GM20431 (cell line): ENCODE data around the gene RFX4.

Experiments
- in situ Hi-C: fragments of 300-500 bp; cut with MseI, MboI; formaldehyde crosslinking; loops from one replicate; pipeline ENCODE4 v1.15.0; 2020; ENCODE audit warnings: low sequenced_read_pairs; ENCODE audit not compliant: unreplicated experiment

The RFX4 gene

DNA sequence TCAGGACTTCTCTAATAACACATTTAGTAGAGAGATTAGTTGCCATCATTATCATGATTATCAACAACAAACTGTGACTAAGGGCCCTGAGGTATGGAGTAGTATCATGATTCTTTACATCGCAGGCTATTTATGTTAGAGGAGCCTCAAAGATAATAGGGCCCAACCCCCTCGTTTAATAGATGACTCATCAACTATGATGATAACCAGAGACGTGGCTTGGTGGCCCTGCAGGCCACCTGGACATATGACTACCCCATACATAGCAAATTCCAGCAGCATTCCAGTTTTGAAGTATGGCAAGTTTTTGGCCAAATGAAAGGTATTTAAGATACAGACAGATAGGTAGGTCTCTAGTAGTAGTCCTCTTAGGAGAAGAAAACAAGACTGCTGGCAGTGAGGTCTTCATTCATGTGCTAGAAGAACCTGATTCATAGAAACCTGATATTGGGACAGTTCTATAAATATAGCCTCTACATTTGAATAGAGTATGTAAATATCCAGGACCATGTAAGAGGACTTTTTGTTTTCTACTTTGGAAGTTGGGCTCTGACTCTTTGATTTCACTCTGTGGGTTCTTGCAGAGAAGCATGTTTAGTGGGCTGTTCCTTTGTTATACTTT, 197.3 kb downstream of the RFX4 start:
- in situ Hi-C loops = no loop called here

DNA sequence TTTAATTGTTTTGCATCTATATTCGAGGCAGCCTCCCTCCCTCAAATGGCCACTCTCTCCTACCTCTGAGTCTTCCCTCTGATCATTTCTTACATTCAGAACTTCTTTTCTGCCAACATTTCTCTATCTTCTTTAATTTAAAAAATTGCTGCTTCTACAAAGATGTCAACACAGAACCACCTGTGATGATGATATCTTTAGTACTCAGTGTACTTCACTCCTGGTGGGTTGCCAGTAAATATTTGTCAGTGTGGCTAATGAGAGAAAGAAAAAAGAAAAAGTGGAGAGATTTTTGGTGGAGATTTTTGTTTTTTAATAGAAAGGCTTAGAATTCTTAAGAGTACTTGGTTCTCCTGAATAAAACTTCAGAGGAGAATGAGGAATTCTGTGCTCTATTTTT, 199.8 kb downstream of the RFX4 start:
- in situ Hi-C loops = no loop called here

DNA sequence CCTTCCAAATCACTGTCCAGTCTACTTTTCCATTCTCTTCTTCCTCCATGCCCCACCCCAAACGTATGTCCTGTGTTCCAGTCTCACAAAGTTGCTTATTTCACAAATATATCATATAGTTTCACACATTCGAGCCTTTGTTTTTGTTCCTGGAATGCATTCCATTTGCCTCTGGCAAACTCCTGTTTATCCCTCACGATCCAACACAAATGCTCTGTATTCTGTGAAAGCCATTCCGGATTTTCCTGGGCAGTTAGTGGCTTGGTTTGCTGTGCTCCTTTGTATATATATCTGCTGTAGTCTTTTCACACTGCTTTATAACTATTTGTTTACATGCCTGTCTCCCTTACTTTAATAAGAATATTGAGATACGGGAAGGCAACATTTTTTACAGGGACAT, 200.7 kb downstream of the RFX4 start:
- in situ Hi-C loops = no loop called here

DNA sequence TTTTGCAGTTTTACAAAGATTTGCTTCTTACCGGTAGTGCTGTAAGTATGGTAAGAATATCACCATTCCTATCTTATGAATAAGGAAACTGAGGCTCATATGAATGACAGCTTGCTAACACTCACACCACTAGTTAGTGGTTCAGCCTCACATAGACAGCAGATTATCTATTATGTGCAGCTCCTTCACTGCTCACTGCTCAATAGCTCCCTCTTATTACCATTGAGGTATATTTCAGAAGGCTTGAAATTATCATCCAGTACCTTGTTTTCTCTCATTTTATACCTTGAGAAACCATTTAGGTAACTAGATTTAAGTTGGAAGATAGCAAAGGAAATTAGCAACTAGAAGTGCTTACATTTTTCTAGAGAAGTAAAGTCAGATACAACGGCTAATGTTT, 207.2 kb downstream of the RFX4 start:
- in situ Hi-C loops = no loop called here

DNA sequence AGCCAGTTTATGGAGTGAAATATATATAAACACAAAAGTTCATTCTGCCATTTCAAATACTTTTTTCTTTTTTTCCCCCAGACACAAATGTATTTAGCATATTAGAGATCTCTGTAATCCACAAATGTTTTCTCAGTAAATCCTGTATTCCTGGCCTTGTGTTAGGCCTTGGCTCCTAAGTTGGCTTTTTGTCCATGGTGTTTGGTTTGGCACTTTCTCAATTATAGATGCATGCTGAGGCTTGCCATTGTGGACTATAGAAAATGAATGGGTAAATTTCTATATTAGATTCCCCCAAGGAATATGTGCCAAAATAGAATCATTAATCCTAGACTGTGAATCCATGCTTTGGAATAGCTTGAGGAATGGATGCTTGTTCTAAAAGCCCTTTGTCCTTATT, 208.7 kb downstream of the RFX4 start:
- in situ Hi-C loops = no loop called here

DNA sequence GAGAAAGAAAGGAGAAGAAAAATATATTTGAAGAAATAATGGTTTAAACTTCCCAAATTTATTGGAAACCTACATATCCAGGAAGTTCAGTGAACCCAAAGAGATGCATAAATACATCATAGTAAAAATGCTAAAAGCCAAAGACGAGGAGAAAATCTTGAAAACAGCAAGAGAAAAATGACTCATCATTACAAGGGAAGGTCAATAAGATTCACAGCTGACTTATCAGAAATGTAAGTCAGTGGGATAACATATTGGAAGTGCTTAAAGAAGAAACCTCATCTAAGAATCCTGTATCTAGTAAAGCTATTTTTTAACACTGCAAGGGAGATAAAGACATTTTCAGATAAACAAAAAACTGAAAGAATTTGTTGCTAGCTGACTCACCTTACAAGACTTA, 211.6 kb downstream of the RFX4 start:
- in situ Hi-C loops = no loop called here

DNA sequence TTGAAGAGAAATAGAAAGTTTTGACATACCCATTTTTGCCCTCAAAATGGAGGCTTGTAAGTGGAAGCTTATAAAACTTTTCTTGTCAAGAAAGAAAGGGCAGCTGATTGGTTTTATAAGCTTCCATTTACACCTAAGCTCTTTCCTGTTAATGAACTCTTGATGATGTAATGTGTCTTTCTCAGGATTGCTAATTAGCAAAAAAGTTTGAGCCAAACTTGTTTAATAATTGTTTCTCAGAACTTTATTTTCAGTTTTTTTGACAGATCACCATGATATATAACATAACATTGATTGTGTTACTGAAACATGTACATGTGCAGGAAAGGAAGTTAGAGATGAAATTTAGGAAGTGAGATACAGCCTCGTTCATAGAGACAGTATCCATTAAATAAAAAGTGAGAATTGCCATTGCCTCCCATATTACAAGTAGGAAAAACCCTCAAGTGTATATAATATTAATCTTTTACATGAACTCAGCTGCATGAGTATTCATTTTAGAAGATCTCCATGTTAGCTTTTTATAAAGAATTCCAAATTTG, 218.4 kb downstream of the RFX4 start:
- in situ Hi-C loops = no loop called here

DNA sequence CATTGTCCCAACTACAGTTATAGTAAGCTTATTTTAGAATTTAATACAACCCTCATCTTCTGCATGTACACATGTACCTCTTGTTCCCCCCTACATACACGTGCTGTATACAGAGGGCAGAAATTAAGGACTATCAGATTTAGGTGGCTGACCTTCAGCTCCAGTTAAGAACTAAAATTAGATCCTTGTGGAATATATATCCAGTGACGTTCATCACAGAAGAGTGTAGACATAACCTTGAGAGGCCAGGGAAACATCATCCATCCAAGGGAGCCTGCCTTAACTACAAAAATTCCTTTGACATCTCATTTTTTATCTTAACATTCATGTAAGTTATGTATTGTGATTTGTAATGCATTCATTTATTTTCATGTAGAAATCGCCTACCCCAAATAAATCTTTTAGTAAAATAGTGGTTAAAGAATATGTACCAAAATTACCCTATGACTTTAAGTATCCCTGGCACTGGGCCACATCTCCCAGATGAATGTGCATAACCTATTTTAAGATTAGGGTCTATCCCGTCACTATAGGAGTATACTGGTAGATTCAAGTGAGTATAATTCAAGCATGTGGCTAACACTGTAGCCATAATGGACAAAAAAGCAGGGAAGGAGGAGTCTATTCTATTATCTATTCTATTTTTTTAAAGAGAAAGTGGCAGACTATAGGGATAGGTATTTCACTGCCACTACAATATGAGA, 219.2 kb downstream of the RFX4 start:
- in situ Hi-C loops = no loop called here

DNA sequence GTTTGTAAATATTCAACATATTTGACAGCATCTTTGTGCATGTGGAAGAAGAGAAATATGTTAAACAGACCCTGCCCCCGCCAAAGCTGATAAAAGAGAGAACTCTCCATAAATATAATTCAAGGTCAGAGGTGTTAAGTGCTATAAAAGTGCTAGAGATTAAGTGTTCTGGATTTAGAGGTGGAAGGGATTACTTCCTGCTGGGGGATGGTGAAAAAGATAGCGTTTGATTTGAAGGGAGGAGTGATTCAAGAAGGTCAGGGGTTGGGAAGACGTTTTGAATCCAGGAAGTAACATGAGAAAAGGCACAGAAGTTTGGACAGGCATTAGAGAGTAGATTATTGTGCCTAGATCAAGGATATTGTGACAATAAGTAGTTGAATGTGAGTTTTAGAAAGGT, 221.9 kb downstream of the RFX4 start:
- in situ Hi-C loops = no loop called here
